Measurements from ENCODE around the gene DOCK2.

Gene DOCK2

DNA sequence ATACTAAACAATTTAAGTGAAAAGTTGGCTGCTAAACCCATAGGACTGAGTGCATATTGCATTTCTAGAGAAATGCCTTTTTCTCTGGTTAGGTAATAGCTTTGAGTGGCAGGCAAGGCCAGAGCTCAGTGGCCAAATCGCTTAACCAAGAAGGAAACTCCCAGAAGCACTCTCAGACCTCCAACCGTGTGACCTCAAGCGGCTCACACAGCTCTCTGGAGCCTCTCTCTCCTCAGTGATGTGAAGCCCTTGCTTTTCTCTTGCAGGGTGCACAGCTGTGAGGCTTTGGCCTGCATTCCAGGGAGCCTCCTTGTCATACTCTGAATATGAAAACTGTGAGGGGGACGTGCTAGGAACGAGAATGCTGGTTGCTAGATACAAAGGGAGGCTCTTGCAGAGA lies 236.6 kb downstream of the DOCK2 start:
- no peak for FAIRE-seq

DNA sequence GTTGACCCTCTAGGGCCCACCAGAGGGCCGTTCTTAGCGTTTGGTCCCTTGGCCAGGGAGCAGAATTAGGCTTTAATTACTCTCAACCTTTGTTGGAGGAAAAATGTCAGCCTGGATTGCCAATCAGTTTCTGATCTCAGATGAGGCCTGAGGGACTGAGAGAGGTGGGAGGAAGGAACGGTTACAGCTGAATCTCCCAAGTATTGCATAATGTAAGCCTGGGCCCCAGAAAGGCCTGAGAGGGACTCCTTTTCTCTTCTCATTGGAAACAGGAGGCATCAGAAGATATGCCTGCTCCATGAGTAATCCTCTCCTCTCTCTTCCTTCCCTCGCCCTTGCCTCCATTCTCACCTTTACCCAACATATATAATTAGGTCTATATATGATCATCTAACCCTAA lies 237.5 kb downstream of the DOCK2 start:
- no peak for FAIRE-seq

DNA sequence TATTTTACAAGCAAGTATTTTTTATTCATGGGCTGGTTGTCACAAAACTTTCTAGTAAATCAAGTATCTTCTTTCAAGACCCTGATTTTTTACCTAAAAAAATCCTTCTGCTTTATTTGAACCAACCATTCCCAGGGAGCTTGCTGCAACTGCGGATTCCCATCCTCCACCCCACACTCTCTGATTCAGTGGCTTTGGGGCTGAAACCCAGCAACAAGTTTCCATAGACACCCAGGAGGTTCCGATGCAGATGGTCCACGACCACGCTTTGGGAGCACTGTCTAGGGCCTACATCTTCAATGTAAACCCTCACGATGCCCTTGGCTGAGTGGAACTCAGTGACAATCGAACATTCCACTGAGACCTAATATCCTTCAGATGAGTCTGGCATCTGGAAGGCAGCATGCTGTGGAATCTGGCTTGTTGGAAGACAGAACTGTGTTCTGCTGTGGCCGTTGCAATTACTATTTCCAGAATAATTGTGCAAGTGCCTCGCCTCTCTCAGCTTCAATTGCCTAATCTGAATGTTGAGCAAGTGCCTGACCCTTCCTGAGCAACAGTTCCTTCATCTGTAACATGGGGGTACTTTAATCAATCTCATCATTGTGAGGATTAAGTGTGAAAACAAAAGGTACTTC lies 238.1 kb downstream of the DOCK2 start:
- no peak for FAIRE-seq

DNA sequence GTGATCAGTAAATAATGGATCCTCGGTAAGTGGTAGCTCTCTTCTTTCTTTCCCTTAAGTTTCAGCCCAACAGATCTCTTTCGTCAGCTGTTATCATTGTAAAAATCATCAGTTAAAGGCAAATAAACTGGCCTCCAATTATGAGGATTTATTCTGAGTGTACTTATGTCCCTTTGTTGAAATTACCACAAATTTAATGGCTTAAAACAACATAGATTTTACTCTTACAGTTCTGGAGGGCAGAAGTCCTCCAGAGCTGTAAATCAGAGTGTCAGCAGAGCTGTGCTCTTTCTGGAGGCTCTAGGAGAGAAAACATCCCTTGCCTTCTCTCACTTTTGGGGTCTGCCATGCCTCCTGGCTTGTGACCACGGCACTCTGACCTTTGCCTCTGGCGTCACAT lies 238.7 kb downstream of the DOCK2 start:
- FAIRE-seq = no peak

DNA sequence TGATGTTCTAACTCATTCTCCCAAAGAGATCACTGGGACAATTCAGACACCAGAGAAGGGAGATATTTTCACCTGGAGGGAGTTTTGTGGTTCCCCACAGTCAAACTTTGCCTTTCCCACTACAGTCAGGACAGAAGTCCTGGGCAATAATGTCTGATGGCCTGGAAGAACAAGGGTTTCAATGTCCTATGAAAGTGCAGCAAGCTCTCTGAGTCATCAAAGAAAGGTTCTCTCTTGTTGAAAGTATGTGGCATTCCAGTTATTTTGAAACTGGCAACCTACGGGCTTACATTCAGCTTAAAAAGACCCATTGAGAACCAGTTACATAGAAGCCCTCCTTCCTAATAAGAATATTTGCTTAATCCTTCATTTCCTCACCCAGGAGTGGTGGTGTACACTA lies 239.3 kb downstream of the DOCK2 start:
- FAIRE-seq = no peak

DNA sequence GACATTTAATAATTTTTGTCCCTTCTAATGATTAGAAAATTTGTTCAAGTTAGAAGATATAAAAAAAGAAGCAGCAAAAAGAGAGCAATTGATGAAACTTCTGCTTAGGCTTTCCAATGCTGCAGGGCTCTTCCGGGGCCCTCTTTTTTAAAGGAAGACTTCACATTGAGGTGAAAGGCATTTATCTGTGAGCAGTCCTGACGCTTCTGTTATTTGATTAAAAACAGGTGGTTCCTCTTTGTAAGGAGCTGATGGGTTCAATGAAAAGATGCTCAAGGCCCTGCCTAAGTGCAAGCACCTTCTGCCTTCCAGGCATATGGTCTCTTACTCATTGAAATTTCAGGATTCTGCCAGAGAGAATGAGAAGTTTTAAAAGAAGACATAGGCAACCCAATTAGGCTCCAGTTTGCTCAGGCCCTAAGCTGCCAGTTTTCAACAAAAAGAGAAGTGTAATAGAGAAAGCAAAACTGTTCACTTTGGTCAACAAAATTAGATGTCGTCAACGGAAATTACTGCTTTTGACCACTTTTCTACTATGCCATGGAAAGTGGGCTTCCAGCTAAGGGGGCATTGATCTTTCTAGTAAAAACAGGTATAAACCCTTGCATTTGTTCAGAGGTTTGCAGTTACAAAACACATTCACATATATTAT lies 243.1 kb downstream of the DOCK2 start:
- FAIRE-seq = no peak

DNA sequence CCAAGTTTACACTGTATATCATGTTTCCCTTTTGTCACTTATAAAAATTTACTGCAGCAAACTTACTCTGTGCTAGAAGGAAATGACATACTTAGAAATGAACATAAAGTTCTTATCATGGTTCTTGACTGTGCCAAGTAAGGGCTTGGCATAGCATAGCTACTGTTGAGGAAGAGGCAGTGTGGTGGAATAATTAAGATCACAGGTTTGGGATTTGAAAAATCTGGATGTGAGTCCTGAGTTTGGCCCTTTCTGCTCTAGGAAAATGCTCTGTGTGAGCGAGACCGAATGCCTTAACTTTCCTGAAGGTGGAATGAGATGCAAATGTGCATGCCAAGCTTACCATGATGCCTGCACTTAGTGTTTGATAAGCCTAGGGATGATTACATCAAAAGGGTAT lies 243.7 kb downstream of the DOCK2 start:
- no peak for FAIRE-seq

DNA sequence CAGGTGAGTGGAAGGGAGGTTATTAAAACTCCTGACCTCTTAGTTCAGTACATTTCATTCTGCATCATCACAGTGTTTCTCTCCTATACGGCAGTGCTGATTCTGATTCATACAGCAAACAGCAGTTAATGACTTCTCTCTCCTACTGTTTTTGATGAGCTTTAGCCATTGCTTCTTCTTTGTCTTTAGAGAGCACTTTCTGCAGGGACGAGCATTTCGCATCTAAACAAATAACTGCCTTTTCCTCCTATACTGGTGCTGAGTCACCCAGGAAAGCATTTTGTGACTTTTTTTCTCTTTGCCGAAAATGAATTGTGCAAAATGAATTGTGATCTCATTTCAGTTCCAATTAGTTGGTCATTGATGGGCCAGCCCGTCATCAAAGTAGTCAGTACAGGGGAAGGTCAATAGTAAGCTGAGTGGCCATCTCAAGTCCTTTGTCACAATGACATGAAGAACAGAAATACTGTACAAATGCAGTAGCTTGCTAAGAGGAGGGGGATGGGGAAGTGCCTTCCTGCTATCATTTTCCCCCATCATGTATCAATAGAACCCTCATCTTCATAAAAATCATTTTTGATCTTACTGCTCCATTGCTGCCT lies 244.7 kb downstream of the DOCK2 start:
- FAIRE-seq = no peak

DNA sequence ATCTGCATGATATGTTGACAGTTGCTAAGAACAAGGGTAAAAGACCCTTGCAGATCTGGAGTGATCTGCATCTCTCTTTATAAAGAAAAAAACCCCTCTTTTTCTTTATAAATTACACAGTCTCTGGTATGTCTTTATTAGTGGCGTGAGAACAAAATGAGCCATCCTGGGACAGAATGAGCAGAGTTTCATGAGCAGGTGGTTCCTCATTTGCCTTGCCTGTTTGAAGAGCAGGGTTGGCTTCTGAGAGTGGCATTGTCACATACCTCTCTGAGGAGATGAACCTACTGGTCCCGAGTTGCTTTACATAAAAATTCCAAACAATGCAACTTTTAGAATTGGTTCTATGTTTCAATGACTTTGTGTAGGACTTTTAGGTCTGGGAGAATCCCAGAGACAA lies 249.0 kb downstream of the DOCK2 start:
- no peak for FAIRE-seq

DNA sequence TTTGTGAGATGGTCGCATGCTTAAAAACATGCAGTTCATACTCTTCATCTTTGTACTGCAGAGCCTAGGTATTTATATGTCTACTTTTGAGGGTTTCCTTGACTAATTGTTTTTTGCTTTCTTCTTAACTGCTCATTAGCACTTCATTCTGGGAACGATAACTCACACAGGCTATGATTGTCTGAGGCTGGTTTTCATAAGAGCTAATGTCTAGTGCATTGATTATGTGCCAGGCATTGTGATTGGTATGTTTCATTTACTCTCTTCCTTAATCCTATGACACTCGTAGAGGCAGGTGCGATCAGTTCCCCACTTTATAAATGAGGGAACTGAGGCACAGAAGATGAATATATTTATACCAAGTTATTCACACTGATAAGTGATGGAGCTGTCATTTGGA lies 249.6 kb downstream of the DOCK2 start:
- no peak for FAIRE-seq

DNA sequence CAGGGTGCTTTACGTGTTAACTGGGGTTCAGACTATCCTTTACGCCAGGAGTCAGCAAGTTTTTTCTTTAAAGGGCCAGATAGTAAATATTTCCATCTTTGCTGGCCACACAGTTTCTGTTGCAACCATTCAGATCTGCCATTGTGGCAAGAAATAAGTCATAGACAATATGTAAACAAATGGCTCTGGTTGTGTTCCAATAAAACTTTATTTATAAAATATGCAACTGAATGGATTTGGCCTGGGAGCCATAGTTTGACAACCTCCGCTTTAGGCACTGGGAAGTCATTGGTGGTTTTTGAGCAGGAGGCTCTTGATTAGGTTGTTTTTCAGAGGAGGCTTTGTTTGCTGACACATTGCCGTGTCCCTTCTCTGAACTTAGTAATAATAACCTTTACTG lies 252.5 kb downstream of the DOCK2 start:
- no peak for FAIRE-seq

DNA sequence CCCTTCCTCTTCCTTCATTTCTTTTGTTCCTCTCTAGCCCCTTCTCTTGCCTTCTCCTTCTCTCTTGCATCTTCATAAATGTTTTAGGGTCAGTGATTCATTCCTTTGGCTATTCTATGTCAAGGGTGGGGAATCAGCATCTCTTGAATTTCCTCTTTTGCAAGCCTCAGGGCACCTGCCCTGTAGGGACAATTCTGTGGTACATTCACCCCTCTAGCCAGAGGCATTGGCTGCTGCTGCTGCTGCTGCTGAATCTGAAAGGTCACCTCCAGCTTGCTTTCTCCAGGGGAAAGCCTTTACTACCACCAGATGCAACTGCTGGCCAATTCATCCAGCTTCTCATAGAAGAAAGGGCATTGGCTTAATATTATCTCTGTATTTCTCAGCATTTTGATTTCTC lies 255.9 kb downstream of the DOCK2 start:
- no peak for FAIRE-seq

DNA sequence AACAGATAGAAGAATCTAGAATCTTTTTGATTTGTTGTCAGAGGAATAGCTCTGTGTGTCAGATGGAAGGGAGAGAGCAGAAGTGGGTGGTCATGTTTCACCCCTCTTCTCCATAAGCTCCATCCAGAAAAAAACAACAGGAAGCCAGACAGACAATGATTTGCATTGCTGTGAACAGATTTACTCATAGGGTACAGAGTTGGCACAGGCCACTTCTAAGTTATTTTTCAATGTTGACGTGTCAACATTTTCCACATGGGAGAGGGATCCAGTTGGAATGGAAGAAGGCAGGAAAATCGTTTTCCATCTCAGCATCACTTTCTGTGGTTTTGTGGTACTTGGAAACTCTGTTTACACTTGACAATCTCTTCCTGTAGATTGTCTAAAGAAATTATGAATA lies 256.5 kb downstream of the DOCK2 start:
- FAIRE-seq = no peak

DNA sequence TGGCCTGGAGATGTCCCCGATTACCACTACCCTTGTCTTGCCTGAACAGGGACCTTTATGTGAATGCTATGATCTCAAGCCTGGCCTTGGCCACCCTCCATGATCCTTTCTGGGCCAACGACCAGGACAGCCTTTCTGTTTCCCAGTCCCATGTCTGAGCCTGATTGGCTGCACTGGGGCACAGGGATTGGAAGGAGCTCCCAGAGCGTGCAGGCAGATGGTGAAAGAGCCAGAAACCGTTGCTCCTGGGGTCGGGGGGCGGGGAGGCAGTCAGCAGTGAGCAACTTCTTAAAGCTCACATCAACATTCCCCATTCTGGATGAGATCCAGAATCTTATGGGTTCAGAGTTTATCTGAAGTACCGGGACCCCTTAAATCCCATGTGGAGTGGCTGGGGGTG lies 258.9 kb downstream of the DOCK2 start:
- FAIRE-seq = no peak

DNA sequence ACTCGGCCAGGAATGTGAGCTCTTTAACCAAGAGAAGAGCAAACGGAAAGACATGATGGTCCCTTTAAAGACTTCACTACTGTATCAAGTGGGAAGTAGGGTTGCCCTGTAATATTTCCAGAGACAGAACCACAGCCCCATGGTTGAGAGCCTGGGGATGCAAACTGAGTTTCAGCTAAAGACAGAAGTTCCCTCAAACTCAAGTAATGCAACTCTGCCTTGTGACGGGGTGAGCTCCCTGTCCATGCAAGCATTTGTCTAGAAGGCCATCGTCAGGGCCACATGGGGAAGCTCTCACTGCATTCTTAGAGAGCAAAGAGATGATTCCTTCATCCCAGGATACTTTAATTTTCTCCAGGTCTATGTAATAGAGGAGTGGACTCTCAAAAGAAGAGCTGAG lies 260.4 kb downstream of the DOCK2 start:
- FAIRE-seq = no peak

DNA sequence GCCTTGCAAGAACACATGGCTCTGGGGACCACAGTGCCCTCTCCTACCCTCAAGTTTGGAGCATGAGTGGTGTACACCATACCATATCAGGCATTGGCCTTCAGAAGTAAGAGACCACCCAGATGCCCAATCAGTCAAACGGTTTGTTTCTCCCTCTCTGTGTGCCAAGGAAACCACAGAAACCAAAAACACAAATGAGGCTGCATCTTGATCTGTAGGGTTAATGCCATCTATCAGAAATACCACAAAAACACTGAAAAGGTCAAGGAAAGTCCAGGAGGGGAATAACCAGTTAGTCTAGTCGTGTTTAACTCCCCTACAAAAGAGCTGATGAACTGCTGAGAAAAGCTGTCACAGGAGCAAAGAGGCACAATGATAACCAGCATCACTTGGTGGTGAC lies 264.8 kb downstream of the DOCK2 start:
- FAIRE-seq = no peak

DNA sequence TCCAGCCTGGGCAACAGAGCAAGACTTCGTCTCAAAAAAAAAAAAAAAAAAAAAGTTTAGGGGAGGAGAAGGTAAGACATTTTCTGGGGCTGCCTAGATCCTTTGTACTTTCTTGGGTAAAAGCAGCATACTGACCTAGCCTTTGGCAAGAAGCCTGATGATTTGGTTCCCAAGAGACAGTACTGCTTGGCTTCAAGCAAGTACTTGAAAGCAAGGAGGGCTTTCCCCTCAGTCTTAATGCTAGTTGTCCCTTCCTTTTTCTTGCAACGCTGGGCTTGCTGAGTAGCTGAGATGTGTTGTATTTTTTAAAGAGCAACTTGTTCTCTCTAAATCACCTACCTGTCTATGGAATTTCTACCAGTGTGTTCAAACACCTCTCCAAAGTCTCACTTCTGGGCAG lies 267.0 kb downstream of the DOCK2 start:
- no peak for FAIRE-seq

DNA sequence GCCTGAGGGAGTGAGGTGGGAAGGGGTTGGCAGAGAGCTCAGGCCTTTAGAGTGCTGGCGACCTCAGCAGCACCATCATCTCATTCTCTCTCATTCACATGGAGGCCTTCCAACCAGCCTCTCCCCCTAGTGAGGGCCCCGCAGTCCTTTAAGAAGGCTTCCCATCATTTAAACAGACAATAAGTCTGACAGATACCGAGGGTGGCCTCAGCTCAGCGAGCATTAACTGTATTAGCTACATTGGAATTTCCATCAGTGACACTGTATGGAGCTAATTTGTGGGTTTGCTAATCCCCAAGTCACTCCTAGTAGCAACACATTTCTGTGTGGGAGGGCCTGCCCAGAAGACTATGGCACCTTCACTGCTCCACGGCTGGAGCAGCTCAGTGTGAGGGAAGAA lies 267.4 kb downstream of the DOCK2 start:
- FAIRE-seq = no peak

DNA sequence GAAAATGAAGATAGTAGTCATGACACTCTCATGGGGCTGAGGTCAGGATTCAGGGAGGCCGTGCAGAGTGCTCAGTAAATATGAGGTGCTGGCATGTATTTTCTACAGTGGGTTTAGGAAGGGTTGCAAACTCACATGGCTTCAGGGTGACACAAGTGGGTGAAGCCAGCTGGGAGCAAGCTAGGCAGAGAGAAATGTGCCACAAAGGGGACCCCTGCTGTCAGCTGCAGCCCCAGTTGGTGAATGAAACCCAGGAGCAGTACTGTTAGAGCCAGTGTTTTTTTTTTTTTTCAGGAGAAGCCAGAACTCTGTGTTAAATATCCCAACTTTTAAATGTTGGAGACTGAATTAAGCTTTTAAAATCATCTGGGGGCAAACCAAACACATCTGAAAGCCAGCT lies 267.9 kb downstream of the DOCK2 start:
- FAIRE-seq = no peak

DNA sequence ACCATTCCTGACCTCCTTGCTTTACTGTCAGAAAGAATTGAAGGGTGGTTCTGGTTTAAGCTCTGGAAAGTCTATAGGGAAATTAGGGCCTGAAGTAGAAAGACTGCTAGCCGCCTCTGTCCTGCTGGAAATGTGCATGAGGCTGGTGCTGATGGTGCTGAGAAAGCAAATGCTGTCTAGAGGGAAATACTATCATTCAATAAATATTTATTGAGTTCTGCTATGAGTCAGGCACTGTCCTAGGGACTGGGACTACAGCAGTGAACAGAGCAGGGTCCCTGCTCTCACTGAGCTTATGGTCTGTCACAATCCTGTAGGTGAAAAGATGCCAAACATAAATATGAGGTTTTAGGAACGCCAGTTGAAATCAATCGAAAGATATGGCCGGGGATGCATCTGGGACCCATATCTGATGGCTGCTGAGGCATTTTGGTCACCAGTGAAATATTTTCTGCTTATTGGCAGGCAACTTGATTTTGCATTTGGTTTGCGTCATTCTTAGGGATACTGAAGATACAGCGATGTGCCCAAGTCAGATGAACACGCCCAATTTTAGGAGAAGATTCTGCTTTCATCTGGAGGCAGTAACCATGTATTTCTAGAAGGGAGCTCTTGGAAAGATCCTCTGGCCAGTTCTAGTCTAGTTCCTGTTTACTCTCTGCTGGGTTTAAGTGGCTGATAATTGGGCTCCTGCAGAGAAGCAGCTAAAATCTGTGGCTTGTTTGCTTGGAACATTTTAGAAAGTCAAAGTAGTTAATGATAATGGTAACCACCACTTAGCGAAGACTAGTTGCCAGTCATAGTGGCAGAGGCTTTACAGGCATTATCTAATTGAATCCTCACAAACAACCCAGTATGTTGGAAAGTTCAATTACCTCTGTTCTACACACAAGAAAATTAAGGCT lies 269.9 kb downstream of the DOCK2 start:
- FAIRE-seq = no peak

DNA sequence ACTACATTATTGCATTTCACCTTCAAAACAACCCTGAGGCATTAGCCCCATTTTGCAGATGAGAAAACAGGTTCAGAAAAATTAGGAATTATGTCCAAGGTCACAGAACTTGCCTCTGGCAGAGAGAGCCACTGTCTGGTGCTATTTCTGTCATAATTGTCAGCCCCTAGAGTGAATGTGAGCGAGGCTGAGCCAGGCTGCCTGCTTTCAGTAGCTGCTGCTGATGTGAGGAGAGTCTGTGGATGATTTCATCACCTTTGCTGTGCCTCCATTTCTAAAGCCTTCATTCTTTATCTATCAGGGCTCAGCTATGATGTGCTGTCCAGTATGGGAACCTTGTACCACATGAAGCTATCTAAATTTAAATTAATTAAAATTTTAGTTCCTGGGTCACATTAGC lies 271.8 kb downstream of the DOCK2 start:
- no peak for FAIRE-seq

DNA sequence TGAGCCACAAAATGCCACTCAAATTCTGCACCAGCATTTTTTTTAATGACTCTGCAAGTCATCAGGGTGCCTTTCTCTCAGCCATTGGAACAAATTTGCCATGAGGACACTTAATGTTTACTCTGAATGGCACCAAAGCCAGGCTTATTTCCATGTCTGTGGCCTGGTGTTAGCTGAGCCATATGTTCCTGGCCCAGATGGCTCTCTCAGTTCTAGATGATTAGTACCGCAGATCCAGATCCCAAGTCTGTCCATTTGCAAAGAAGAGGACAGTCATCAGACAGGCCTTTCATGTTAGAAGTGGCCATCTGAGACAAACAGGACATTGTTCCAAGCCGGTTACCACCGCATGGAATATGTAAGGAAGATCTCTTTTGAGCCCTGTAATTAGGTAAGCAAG lies 272.9 kb downstream of the DOCK2 start:
- FAIRE-seq = no peak

DNA sequence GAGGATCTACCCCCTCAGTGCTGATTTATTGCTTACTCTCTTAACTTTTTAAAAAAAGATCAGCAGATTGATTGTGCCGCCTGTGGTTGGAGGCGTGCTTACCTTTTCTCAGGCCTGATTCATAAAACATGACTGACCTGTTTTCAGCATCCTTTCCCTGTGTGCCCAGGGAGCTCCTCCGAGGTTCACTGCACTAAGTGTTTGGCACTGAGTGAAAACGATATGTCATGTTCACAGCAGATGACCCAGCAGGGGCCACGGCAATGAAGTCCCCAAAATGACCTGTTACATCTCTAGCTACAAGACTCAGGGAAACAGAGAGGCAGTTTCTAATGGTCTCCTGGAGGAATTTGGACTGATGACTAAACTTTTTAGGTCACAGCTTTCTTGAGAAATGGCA lies 273.3 kb downstream of the DOCK2 start:
- FAIRE-seq = no peak
